ENCODE results near the gene AGBL4. TPM values are rescaled to one million over a fixed set of nuclear protein-coding genes. Genes with fewer than 3 reads are reported as not detected.

Gene AGBL4
- total and polyA plus RNA-seq, 2 of the 4 experiments (the other 2 are of a cell fraction), result not detected

DNA sequence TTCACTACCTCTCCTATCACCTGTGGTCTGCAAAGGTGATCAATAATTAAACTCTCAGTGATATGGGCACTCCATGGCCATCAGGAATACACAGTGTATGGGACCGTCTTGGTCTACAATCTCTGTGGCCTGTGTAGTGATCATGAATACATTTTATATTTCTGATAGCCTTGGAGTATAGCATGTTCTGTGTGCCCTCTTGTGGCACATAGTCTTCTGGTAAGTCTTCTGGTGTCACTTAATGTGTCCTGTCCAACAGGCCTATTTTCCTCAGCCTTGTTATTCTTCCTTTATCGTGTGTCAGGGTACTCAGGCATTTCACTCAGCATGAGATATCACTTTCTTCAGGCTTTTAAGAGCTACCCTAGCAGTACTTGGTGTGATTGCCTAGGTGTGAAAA, 393.6 kb downstream of the AGBL4 start:
- H2BK120ac ChIP-seq (ENCODE audit: low read depth, low read length), result no peak overlapping the region
- no peak overlapping the region for H2BK15ac ChIP-seq (ENCODE audit: low read depth, low read length)
- DNase-seq (no peak), ATAC-seq (ENCODE audit: low read depth) (no peak)
- H3K14ac ChIP-seq (replicated peaks; ENCODE audit: low read depth, low read length), result no peak overlapping the region
- no peak overlapping the region for H2BK20ac ChIP-seq (ENCODE audit: low read depth, low read length)
- no peaks in the 10 kb centered on the region for H3K27me3 ChIP-seq (ENCODE audit: control insufficient read depth, insufficient read depth, low read length)
- no peaks in the 10 kb centered on the region for H4K20me1 ChIP-seq (ENCODE audit: insufficient read depth, low read length)
- H3K79me1 ChIP-seq (ENCODE audit: low read depth in 1 of 2, low read length in 2 of 2), result no peaks in the 10 kb centered on the region
- no peak overlapping the region for H4K8ac ChIP-seq (ENCODE audit: low read depth in 2 of 2, low read length in 2 of 2)
- H3K56ac ChIP-seq (ENCODE audit: extremely low read depth, insufficient read depth, low read length), result no peak overlapping the region
- H2BK5ac ChIP-seq (ENCODE audit: low read depth, low read length, poor library complexity, severe bottlenecking), result no peak overlapping the region
- H3K4me1 ChIP-seq (ENCODE audit: control insufficient read depth, insufficient read depth, low read length), result no peaks in the 10 kb centered on the region
- TF ChIP-seq ELK1 (IDR thresholded peaks at IDR 0.05; ENCODE audit: borderline replicate concordance, low read depth, low read length) (no peak), USF2 (IDR thresholded peaks at IDR 0.05; ENCODE audit: low read depth, low read length) (no peak)
- H3K4me2 ChIP-seq (ENCODE audit: low read depth, low read length), result no peak overlapping the region
- no peak overlapping the region for H3K27ac ChIP-seq (ENCODE audit: insufficient read depth, low read length)
- BruUV-seq (replicated peaks), result no TSS peak
- H3K9me1 ChIP-seq (ENCODE audit: insufficient read depth, low read length), result no peaks in the 10 kb centered on the region
- in situ Hi-C loops (cut with MboI; ENCODE audit: low sequenced_read_pairs) (no loop called here), dilution Hi-C loops (cut with HindIII; ENCODE audit: low sequenced_read_pairs, unreplicated experiment) (no loop called here), intact Hi-C loops (cut with micrococcal nuclease) (no loop called here)
- POLR2A ChIA-PET (ENCODE audit: unreplicated experiment), result no interaction called here
- no peak overlapping the region for H3K18ac ChIP-seq (ENCODE audit: low read depth, low read length)
- no CpG with 5 or more reads among the region's 2 CpGs for WGBS, 2 experiments (ENCODE audit: extremely low coverage in 2 of 2, insufficient read length in 1 of 2)
- CTCF ChIA-PET, result no interaction called here
- peaks cover 4% of the 10 kb centered on the region; the same call in 1 of the 2 replicates for H3K9me3 ChIP-seq (ENCODE audit: control insufficient read depth, insufficient read depth, low read length)
- H3K4me3 ChIP-seq (ENCODE audit: insufficient read depth, low read depth, low read length), result no peak overlapping the region
- H3K4ac ChIP-seq (ENCODE audit: low read depth, low read length), result no peak overlapping the region
- H2AK9ac ChIP-seq (replicated peaks; ENCODE audit: low read depth, low read length, poor library complexity), result no peak overlapping the region
- no peak overlapping the region for H2AK5ac ChIP-seq (ENCODE audit: low read depth, low read length)
- H3K36me3 ChIP-seq (ENCODE audit: control insufficient read depth, insufficient read depth, low read length), result no peaks in the 10 kb centered on the region
- no peak overlapping the region for H3K9ac ChIP-seq (ENCODE audit: low read depth, low read length)
- no peak overlapping the region for H4K91ac ChIP-seq (ENCODE audit: insufficient read depth, low read depth, low read length)
- H3K23ac ChIP-seq (ENCODE audit: low read depth, low read length), result no peak overlapping the region
- H4K5ac ChIP-seq (ENCODE audit: low read depth, low read length), result no peak overlapping the region
- no peak overlapping the region for H2AFZ ChIP-seq (replicated peaks; ENCODE audit: low read length, poor library complexity)
